Measurements from ENCODE around the gene PSMD1.

DNA sequence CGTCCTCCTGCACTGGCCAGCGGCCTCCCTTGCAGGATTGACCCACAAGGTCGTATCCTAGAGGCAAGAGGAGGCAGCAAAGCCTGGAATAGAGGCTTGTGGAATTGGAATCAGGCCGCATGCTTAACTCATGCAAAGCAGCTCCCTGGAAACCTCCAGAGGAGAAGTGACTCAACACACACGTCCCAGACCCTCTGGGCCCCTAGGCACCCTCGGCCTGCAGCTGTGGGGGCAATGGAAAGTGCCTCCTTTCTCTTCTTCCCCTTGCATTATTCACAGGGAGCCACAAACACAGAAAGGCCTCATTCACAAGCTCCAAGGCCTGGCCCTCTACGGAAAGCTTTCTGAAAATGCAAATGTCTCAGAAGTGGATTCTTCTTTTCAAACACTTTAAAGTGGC, 41.2 kb upstream of the PSMD1 start:
- TF ChIP-seq, protein P1, sequence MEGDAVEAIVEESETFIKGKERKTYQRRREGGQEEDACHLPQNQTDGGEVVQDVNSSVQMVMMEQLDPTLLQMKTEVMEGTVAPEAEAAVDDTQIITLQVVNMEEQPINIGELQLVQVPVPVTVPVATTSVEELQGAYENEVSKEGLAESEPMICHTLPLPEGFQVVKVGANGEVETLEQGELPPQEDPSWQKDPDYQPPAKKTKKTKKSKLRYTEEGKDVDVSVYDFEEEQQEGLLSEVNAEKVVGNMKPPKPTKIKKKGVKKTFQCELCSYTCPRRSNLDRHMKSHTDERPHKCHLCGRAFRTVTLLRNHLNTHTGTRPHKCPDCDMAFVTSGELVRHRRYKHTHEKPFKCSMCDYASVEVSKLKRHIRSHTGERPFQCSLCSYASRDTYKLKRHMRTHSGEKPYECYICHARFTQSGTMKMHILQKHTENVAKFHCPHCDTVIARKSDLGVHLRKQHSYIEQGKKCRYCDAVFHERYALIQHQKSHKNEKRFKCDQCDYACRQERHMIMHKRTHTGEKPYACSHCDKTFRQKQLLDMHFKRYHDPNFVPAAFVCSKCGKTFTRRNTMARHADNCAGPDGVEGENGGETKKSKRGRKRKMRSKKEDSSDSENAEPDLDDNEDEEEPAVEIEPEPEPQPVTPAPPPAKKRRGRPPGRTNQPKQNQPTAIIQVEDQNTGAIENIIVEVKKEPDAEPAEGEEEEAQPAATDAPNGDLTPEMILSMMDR (IDR thresholded peaks at IDR 0.05; ENCODE audit: low read depth, low read length) = no peak
- no peak for TF ChIP-seq EZH2phosphoT487 (IDR thresholded peaks at IDR 0.05; ENCODE audit: low read depth)

Measured in OCI-LY3 (cell line).